HUES64 (cell line): Measurements from ENCODE around the gene LRRC8A. TPM values are rescaled to one million over a fixed set of nuclear protein-coding genes. Genes with fewer than 3 reads are reported as not detected.
"Not testable (repeated sequence)": the region's sequence is repeated elsewhere in the genome, so short reads cannot be mapped to it uniquely, and the experiment has no call there.

ENCODE experiments used
- H3K27ac ChIP-seq: 2 replicates; pipeline ENCODE4 v1.7.0; 2013; ENCODE audit warnings: low read depth, low read length, inconsistent platforms
- H3K27me3 ChIP-seq: 2 replicates; pipeline ENCODE4 v1.6.1; 2013; ENCODE audit warnings: mild to moderate bottlenecking, low read length; ENCODE audit not compliant: insufficient read depth
- H3K36me3 ChIP-seq: 2 replicates; pipeline ENCODE4 v1.6.1; 2013; ENCODE audit warnings: mild to moderate bottlenecking, low read length; ENCODE audit not compliant: insufficient read depth
- H3K4me1 ChIP-seq: 2 replicates; pipeline ENCODE4 v1.6.1; 2013; ENCODE audit warnings: mild to moderate bottlenecking, low read length, moderate library complexity; ENCODE audit not compliant: insufficient read depth
- H3K4me3 ChIP-seq: 2 replicates; pipeline ENCODE4 v1.5.1; 2013; ENCODE audit warnings: mild to moderate bottlenecking, low read length, moderate library complexity
- H3K9ac ChIP-seq: 2 replicates; pipeline ENCODE4 v1.6.1; 2013; ENCODE audit warnings: mild to moderate bottlenecking, low read depth, low read length
- H3K9me3 ChIP-seq: 2 replicates; pipeline ENCODE4 v1.6.1; 2013; ENCODE audit warnings: low read depth, low read length; ENCODE audit not compliant: insufficient read depth
- WGBS: fragments of 150-250, 120-280 bp; methylation state at CpG from one replicate; pipeline ENCODE4 v1.1.7; 2013; ENCODE audit warnings: missing lambda C conversion rate; 5-methylcytosine and 5-hydroxymethylcytosine counted together
- polyA plus RNA-seq, 2 experiments: library from polyadenylated mRNA; stranded (reverse); fragments of 50-300 nt; gene quantifications; one replicate each; pipeline ENCODE4 v1.2.3, GENCODE V29; 2013

LRRC8A gene
- polyA plus RNA-seq (2013, experiment 1 of 2), result 64.0 TPM
- polyA plus RNA-seq (2013, experiment 2 of 2), result 55.8 TPM

DNA sequence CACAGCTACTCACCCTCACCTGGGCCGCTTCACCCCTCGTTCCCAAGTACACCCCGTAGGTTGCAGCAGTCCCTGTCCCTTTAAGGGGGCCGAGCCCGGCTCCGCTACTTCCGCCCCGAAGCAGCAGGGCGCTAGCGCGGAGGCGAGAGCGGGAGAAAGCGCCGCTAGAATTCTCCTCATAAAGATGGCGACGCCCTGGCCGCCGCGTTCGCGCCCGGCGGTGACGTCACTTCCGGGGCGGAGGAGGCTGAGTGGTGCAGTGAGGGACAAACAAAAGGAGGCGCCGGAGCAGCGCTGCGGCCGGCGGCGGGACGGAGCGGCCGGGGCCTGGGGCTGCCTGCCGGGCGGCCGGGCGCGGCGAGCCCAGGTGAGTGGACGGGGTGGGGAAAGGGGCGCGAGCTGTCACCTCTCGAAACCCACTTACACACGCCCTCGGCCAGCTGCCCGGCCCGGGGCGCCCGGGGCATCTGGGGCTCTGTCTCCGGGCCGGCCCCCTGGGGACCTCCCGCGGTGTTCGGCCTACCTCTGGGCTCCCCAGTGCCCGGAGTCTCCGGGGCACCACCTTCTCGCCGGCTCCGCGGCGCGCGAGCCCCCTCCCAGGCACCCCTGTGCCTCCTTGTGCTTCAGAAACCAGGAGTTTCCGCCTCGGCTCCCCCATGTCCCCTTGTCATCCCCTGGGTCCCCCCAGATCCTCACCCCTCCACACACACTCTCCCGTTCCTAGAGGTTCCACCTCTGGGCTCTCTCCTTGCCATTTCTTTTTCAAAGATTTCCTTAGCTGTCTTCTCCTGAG, at the start of gene LRRC8A, which contains the start of gene KYAT1:
TSS of gene LRRC8A (plus strand) at position 250 of the 793 bp plus-strand sequence. CDS start 25,032 bp downstream, outside the sequence.
TSS of gene KYAT1 (minus strand) at position 67 of the 793 bp plus-strand sequence. CDS start 36,545 bp downstream, outside the sequence.
- H3K27me3 ChIP-seq, result no peaks in the 10 kb centered on the region
- H3K36me3 ChIP-seq, result peaks cover 24% of the 10 kb centered on the region
- H3K27ac ChIP-seq, result peak within 1 kb of the TSS; percentile 83
- H3K4me1 ChIP-seq, result peaks cover 12% of the 10 kb centered on the region; the same call in 1 of the 2 replicates
- H3K9me3 ChIP-seq, result no peaks in the 10 kb centered on the region
- peak within 1 kb of the TSS; percentile 95 for H3K9ac ChIP-seq
- H3K4me3 ChIP-seq, result peak within 1 kb of the TSS; percentile 99
- under 1% methylated on average over 70 of the region's 70 CpGs for WGBS

DNA sequence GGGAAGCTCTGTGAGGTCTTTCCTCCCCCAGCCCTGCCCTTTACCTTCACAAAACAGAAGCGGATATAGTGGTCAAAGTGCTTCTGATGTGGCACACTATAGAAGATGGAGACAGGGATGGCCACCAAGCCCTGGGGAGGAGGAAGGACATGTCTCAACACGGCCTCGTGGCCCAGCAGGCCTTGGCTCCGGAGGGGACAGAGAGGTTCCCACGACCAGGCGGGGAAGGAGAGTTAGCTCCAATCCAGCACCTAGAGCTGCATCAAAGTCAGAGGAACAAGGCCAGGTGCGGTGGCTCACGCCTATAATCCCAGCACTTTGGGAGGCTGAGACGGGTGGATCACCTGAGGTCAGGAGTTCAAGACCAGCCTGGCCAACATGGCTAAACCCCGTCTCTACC, 48.2 kb upstream of the LRRC8A start:
- H3K4me3 ChIP-seq, result no peak overlapping the region
- H3K27ac ChIP-seq, result no peak overlapping the region
- H3K27me3 ChIP-seq, result no peaks in the 10 kb centered on the region
- H3K9ac ChIP-seq, result no peak overlapping the region
- H3K36me3 ChIP-seq, result peaks cover 42% of the 10 kb centered on the region
- no peaks in the 10 kb centered on the region for H3K4me1 ChIP-seq
- H3K9me3 ChIP-seq, result no peaks in the 10 kb centered on the region
- 94% methylated on average over 10 of the region's 10 CpGs for WGBS

DNA sequence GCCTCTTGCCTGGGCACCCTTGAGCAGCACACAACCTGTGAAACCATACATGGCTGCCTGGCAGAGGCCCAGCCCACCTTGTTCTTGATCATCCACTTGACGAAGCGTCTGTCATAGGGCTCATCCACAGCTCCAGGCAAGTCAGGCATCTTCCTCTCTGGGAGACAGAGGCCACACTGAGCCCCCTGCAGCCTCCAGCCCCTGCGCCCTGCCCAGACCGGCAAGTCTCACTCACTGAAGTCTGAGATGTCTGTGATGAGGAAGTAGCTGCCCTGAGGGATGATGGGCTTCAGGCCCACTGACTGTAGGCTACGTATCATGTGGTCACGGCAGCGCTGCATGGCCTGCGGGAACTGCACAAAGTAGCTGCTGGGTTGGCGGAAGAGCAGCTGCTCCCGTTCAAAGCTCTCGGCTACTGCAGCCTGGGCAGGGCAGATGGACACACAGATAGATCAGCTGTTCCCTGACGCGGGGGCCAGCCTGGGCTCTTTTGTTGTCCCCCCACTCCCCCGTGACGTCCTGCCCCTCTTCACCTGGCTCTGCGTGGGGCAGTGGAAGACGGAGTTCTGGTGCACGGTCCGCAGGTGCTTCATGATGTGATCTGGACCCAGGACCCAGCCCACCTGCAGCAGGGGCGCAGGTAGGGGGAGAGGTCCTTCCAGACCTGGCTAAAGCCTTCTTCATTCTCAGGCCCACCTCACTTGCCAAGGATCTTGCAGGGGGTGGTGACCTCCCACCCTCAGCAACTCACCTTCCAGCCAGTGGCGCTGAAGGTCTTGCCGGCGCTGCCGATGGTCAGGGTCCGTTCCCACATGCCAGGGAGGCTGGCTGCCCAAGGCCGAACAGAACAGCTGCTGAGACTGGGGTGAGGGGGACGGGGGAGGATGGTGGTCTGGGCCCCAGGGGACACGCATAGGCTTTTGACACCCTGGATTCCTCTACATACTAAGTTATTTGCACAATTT, 46.4 kb upstream of the LRRC8A start:
- no peaks in the 10 kb centered on the region for H3K9me3 ChIP-seq
- peaks cover 45% of the 10 kb centered on the region for H3K36me3 ChIP-seq
- 96% methylated on average over 28 of the region's 28 CpGs for WGBS
- H3K9ac ChIP-seq, result no peak overlapping the region
- H3K4me1 ChIP-seq, result no peaks in the 10 kb centered on the region
- H3K27ac ChIP-seq, result no peak overlapping the region
- H3K4me3 ChIP-seq, result no peak overlapping the region
- H3K27me3 ChIP-seq, result no peaks in the 10 kb centered on the region

DNA sequence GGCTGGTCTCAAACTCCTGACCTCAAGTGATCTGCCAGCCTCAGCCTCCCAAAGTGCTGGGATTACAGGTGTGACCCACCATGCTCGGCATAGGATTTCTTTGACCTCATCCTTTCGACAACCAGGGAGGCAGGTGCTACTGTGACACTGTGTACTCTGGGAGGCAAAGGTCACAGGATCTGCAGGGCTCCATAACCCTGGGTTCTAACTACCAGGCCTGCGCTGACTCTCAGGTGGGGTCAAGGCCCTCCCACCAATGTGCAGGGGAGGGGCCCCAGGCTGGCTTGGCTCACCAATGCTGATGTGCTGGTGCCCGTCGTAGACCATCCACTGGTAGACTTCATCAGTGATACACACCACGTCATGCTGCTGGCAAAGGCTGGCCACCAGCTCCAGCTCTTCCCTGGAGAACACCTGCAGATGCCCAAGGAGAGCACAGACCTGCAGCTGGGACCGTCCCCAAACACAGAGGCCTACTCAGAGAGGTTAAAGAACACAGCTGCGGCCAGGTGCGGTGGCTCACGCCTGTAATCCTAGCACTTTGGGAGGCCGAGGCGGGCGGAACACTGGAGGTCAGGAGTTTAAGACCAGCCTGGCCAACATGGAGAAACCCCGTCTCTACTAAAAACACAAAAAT, 45.3 kb upstream of the LRRC8A start:
- no peaks in the 10 kb centered on the region for H3K27me3 ChIP-seq
- no peaks in the 10 kb centered on the region for H3K9me3 ChIP-seq
- H3K36me3 ChIP-seq, result peaks cover 50% of the 10 kb centered on the region
- H3K27ac ChIP-seq, result no peak overlapping the region
- H3K4me1 ChIP-seq, result no peaks in the 10 kb centered on the region
- 95% methylated on average over 14 of the region's 14 CpGs for WGBS
- H3K4me3 ChIP-seq, result no peak overlapping the region
- H3K9ac ChIP-seq, result no peak overlapping the region

DNA sequence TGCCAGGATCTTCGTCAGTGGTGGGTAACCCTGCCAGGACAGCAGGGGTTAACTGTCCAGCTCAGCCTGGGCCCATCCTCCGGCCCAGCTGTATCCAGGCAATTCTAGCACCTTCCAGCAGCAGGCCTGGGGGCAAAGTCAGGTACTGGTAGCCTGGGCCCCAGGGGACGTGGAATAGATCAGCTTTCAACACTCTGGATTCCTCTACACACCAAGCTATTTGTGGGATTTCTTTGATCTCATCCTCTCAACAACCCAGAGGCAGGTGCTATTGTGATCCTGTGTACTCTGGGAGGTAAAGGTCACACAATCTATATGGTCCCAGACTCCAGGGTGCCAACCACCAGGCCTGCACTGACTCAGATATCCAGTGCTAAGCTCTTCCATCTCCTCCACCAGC, 43.6 kb upstream of the LRRC8A start:
- 85% methylated on average over 3 of the region's 3 CpGs for WGBS
- H3K36me3 ChIP-seq, result peaks cover 49% of the 10 kb centered on the region

DNA sequence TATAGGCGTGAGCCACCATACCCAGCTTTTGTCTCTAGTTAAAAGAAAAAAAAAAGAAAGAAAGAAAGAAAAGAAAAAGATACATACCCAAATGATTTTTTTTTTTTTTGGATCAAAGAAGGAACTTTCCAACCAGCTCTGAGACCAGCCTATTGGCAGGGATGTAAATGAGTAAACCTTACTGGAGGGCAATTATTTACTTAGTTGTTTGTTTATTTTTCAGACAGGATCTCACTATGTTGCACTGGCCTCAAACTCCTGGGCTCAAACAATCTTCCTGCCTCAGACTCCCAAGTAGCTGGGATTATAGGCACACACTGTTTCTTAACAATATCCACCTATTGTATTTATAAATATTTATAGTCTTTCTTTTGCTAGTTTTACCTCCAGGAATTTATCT, 41.4 kb upstream of the LRRC8A start:
- 100% methylated on average over 1 of the region's 1 CpG for WGBS
- Histone ChIP-seq H3K9ac (no peak overlapping the region), H3K4me1 (no peaks in the 10 kb centered on the region), H3K36me3 (peaks cover 34% of the 10 kb centered on the region), H3K4me3 (no peak overlapping the region), H3K27me3 (no peaks in the 10 kb centered on the region), H3K27ac (no peak overlapping the region), H3K9me3 (no peaks in the 10 kb centered on the region)

More for the DNA sequence above, 43.6 kb upstream of the LRRC8A start:
- H3K9me3 ChIP-seq, result no peaks in the 10 kb centered on the region
- H3K4me1 ChIP-seq, result no peaks in the 10 kb centered on the region
- no peak overlapping the region for H3K4me3 ChIP-seq
- H3K27ac ChIP-seq, result no peak overlapping the region
- no peak overlapping the region for H3K9ac ChIP-seq
- no peaks in the 10 kb centered on the region for H3K27me3 ChIP-seq

DNA sequence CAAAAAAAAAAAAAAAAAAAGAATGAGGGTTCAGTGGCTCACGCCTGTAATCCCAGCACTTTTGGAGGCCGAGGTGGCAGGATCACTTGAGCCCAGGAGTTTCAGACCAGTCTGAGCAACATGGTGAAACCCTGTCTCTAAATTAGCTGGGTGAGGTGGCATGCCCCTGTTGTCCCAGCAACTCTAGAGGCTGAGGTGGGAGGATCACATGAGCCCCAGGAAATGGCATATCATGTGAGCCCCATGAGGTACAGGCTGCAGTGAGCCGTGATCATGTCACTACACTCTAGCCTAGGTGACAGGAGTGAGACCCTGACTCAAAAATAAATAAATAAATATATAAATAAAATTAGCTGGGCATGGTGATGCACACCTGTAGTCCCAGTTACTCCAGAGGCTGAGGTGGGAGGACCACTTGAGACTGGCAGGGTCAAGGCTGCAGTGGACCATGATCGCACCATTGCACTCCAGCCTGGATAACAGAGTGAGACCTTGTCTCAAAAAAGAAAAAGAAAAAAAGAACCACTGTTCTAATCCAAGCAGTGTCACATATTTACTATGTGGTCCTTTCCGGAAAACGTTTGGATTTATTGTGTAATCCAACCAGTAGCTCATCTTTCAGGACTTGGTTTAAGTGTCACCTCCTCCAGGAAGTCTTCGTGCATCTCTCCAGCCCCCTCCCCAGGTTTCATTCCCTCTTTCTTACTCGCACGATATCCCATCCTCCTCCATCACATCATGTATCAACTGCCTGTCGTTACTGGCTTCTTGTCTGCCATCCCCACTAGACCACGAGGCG, 40.0 kb upstream of the LRRC8A start:
- Histone ChIP-seq H3K9ac (no peak overlapping the region), H3K27me3 (no peaks in the 10 kb centered on the region), H3K4me3 (no peak overlapping the region), H3K27ac (no peak overlapping the region), H3K9me3 (no peaks in the 10 kb centered on the region), H3K36me3 (peaks cover 27% of the 10 kb centered on the region), H3K4me1 (no peaks in the 10 kb centered on the region)
- 95% methylated on average over 12 of the region's 12 CpGs for WGBS

DNA sequence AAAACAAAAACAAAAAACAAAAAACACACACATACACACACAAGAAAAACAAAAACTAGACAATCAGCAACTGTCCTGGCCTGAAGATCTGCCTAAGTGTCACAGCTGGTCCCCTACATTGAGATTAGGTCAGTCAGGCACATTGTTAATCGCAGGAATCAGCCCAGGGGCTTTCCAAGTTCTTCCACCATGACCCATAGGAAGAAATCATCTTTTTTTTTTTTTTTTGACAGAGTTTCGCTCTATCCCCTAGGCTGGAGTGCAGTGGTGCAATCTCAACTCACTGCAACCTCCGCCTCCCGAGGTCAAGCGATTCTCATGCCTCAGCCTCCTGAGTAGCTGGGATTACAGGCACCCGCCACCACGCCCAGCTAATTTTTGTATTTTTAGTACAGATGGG, 38.8 kb upstream of the LRRC8A start:
- not testable (repeated sequence) for H3K27me3 ChIP-seq, H3K9ac ChIP-seq, H3K9me3 ChIP-seq, H3K4me3 ChIP-seq, H3K4me1 ChIP-seq, H3K27ac ChIP-seq
- 95% methylated on average over 7 of the region's 7 CpGs for WGBS
- H3K36me3 ChIP-seq, result peaks cover 21% of the 10 kb centered on the region

DNA sequence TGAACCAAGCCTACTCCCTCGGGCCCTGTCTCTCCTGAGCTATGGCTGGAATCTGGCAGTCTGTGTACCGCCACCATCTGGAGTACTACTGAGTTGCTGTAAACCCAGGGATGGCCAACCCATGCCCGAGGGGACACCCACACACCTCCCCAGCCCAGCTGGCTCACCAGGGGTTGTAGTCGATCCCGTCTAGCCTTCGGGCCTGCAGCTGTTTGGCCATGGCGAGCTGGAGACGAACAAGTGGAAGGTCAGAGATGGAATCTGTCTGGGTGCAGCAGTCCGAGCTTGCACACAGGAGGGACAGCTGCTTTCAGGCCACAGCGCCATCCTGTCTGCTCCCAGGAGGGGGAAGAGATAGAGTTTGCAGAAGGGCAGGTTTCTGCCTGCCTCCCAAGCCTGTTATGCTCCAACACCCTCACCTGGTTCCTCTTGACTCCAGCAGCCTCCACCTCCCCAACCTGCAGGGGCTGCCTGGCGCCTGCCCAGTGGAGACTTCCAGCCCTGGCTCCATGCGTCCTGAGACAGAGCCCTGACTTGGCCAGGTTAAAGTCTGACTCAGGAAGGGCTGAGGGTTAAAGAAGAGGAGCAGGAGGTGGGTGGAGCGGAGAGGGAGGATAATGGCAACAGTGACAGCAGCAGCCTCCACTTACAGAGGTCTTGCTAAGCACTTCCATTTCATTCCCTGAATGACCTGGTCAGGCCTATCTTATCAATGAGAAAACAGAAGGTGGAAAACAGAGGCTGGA, 36.6 kb upstream of the LRRC8A start:
- WGBS, result 87% methylated on average over 13 of the region's 13 CpGs
- H3K4me1 ChIP-seq, result no peaks in the 10 kb centered on the region
- H3K27ac ChIP-seq, result no peak overlapping the region

DNA sequence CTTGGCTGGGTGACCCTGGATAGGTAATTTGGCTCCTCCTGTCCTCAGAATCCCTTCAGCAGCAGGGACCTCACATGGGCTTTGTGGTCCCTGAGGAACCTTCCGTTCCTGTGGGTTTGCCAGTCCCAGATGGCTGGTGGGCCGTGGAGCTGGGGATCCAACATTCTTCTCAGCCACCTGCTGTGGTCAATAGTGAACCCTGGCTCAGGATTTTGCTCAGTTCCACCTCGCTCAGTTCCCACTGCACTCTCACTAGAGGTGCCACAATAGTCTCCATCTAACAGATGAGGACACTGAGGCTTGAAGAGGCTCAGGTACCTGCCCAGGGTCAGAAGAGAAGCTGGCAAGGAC, 35.3 kb upstream of the LRRC8A start:
- Histone ChIP-seq H3K9ac (no peak overlapping the region), H3K4me1 (no peaks in the 10 kb centered on the region), H3K36me3 (peaks cover 9% of the 10 kb centered on the region; the same call in 1 of the 2 replicates), H3K4me3 (no peak overlapping the region), H3K9me3 (peaks cover 7% of the 10 kb centered on the region; the same call in 1 of the 2 replicates), H3K27ac (no peak overlapping the region), H3K27me3 (no peaks in the 10 kb centered on the region)
- WGBS, result 92% methylated on average over 3 of the region's 3 CpGs

More for the DNA sequence above, 36.6 kb upstream of the LRRC8A start:
- Histone ChIP-seq H3K9ac (no peak overlapping the region), H3K9me3 (peaks cover 3% of the 10 kb centered on the region; the same call in 1 of the 2 replicates), H3K4me3 (no peak overlapping the region), H3K27me3 (no peaks in the 10 kb centered on the region), H3K36me3 (peaks cover 16% of the 10 kb centered on the region; the same call in 1 of the 2 replicates)
